Thymus (tissue), 11 donors: Measurements from ENCODE around the gene RPA4. TPM values are rescaled to one million over a fixed set of nuclear protein-coding genes. Genes with fewer than 3 reads are reported as not detected.

Source experiments
- DNase-seq, 9 donors: peaks; one replicate each; pipeline ENCODE4 v3.0.0-alpha.2; 2013; ENCODE audit warnings: low spot score in 9 of 9, low read depth in 6 of 9, missing footprints in 1 of 9
- H3K27ac ChIP-seq, 2 donors: one replicate each; pipeline ENCODE4 v1.5.1; 2013; ENCODE audit warnings: control low read depth in 1 of 2, low read depth in 1 of 2, low read length in 1 of 2, mild to moderate bottlenecking in 1 of 2, moderate library complexity in 1 of 2
- H3K27me3 ChIP-seq, 2 donors: one replicate each; pipeline ENCODE4 v1.5.1; 2013; ENCODE audit warnings: low read length in 1 of 2; ENCODE audit not compliant: control insufficient read depth in 2 of 2, insufficient read depth in 1 of 2
- H3K36me3 ChIP-seq, 2 donors: one replicate each; pipeline ENCODE4 v1.5.1; 2013; ENCODE audit warnings: low read length in 1 of 2, mild to moderate bottlenecking in 1 of 2, moderate library complexity in 1 of 2; ENCODE audit not compliant: control insufficient read depth in 2 of 2, insufficient read depth in 2 of 2
- H3K4me1 ChIP-seq, 2 donors: one replicate each; pipeline ENCODE4 v1.5.1; 2013; ENCODE audit warnings: low read length in 2 of 2; ENCODE audit not compliant: control insufficient read depth in 2 of 2, insufficient read depth in 2 of 2
- H3K4me3 ChIP-seq, 2 donors: one replicate each; pipeline ENCODE4 v1.5.1; 2013; ENCODE audit warnings: low read length in 2 of 2, control low read depth in 1 of 2, mild to moderate bottlenecking in 1 of 2
- H3K9me3 ChIP-seq, 2 donors: one replicate each; pipeline ENCODE4 v1.5.1; 2013; ENCODE audit warnings: low read length in 1 of 2, mild to moderate bottlenecking in 1 of 2; ENCODE audit not compliant: control insufficient read depth in 2 of 2, insufficient read depth in 1 of 2
- WGBS: extraction: QIAGEN DNeasy Blood & Tissue Kit; methylation state at CpG from one replicate; pipeline ENCODE4 v1.1.7; 2013; 5-methylcytosine and 5-hydroxymethylcytosine counted together
- polyA plus RNA-seq: library from polyadenylated mRNA; stranded (reverse); fragments of 200-250 nt; gene quantifications from one replicate; pipeline ENCODE4 v1.2.3, GENCODE V29; 2013
- total RNA-seq: library from RNA; stranded (reverse); fragments of 120-200 nt; gene quantifications from one replicate; pipeline ENCODE4 v1.2.4, GENCODE V29; 2013
- donor health status: healthy.

RPA4 gene
- total and polyA plus RNA-seq, 2 donors, result 0.09 to 0.33 TPM

GRCh38 chrX:96919672-96920071 is 36.0 kb downstream of the RPA4 start:
- no peaks in the 10 kb centered on the region for H3K36me3 ChIP-seq
- 96% methylated on average over 4 of the region's 4 CpGs for WGBS
- no peaks in the 10 kb centered on the region for H3K27me3 ChIP-seq
- no peaks in the 10 kb centered on the region for H3K4me1 ChIP-seq
- DNase-seq, result no peak
- H3K27ac ChIP-seq, result no peak overlapping the region
- no peaks in the 10 kb centered on the region for H3K9me3 ChIP-seq
- H3K4me3 ChIP-seq, result no peak overlapping the region

GRCh38 chrX:96924581-96924980 is 40.9 kb downstream of the RPA4 start:
- Histone ChIP-seq H3K27me3 (no peaks in the 10 kb centered on the region), H3K4me3 (no peak overlapping the region), H3K9me3 (no peaks in the 10 kb centered on the region), H3K36me3 (no peaks in the 10 kb centered on the region), H3K4me1 (no peaks in the 10 kb centered on the region), H3K27ac (no peak overlapping the region)
- WGBS, result 91% methylated on average over 3 of the region's 3 CpGs
- DNase-seq, result no peak

- Histone ChIP-seq H3K9me3 (no peaks in the 10 kb centered on the region), H3K27me3 (no peaks in the 10 kb centered on the region), H3K36me3 (no peaks in the 10 kb centered on the region), H3K27ac (no peak overlapping the region), H3K4me3 (no peak overlapping the region), H3K4me1 (no peaks in the 10 kb centered on the region)
- no peak for DNase-seq
Measured at GRCh38 chrX:96929036-96929435, 45.3 kb downstream of the RPA4 start.

Other genes with a start within 250 kb of the RPA4 start
- 13.1 TPM for gene DIAPH2, start 199.1 kb upstream of the RPA4 start, total RNA-seq
- gene DIAPH2, start 199.1 kb upstream of the RPA4 start, polyA plus RNA-seq, result 4.8 TPM